ENCODE data around the gene WDR17. TPM values are rescaled to one million over a fixed set of nuclear protein-coding genes. Genes with fewer than 3 reads are reported as not detected.

Gene WDR17
- total and polyA plus RNA-seq, 2 of the 8 experiments (the other 6 are each of a cell fraction or from before 2014, with no cell fraction given), result 1.4 to 3.3 TPM

DNA sequence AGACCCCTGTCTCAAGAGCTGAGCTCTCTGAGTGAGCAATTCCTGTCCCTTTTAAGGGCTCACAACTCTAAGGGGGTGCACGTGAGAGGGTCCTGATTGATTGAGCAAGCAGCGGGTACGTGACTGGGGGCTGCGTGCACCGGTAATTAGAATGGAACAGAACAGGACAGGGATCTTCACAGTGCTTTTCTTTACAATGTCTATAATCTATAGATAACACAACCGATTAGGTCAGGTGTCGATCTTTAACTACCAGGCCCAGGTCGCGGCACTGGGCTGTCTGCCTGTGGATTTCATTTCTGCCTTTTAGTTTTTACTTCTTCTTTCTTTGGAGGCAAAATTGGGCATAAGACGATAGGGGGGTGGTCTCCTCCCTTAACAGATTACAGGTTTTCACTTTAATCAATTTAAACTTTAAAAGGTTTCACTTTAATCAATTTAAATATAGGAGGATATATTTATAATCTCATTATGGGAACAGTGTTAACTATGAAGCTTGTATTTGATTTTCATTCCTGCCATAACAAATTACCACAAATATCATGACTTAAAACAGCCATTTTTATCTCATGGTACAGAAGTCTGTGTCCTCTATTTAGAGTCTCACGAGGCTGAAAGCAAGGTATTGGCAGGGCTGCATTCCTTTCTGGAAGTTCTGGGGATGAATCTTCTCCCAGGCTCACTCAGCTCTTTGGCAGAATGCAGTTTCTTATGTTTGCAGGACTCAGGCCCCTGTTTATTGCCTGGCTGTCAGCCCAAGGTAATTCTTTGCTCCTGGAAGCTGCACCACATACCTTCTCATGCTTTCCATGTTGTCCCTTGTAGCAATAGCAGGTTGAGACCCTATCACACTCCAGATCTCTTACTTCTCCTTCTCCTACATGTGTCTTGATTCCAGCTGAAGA lies 124.5 kb downstream of the WDR17 start:
- Histone ChIP-seq H2BK20ac (ENCODE audit: low read length) (no peak overlapping the region), H3K79me2 (ENCODE audit: control insufficient read depth in 1 of 2, insufficient read depth in 2 of 2, low read length in 2 of 2) (no peaks in the 10 kb centered on the region), H3K27me3 (replicated peaks in 1 of 4; ENCODE audit: control insufficient read depth in 3 of 4, extremely low read depth in 1 of 4, insufficient read depth in 3 of 4, low read length in 3 of 4) (no peaks in the 10 kb centered on the region), H2BK12ac (ENCODE audit: low read depth, low read length) (no peak overlapping the region), H2BK15ac (ENCODE audit: low read length) (no peak overlapping the region), H3K18ac (ENCODE audit: extremely low read depth, low read length) (no peak overlapping the region), H2BK120ac (replicated peaks; ENCODE audit: low read depth, low read length) (no peak overlapping the region), H3K4me3 (ENCODE audit: extremely low read depth in 1 of 4, insufficient read depth in 2 of 4, low read depth in 3 of 4, low read length in 4 of 4) (no peak overlapping the region), H3K4me2 (ENCODE audit: insufficient read depth in 1 of 2, low read depth in 2 of 2, low read length in 2 of 2) (no peak overlapping the region), H3K14ac (ENCODE audit: insufficient read length) (no peak overlapping the region), H3K4me1 (replicated peaks in 1 of 4; ENCODE audit: control insufficient read depth in 3 of 4, insufficient read depth in 4 of 4, low read length in 3 of 4) (peaks cover 3 to 16% (median 7%) of the 10 kb centered on the region in 4 experiments; a peak in 6 of 7 replicates), H4K20me1 (replicated peaks in 1 of 2; ENCODE audit: control insufficient read depth in 1 of 2, insufficient read depth in 2 of 2, low read length in 2 of 2) (no peaks in the 10 kb centered on the region), H3K9ac (replicated peaks in 1 of 4; ENCODE audit: extremely low read depth in 1 of 4, low read depth in 3 of 4, low read length in 3 of 4) (no peak overlapping the region), H3K4ac (replicated peaks; ENCODE audit: insufficient read length, low read depth, low read length) (no peak overlapping the region), H2BK5ac (ENCODE audit: low read depth, low read length) (no peak overlapping the region), H2AFZ (ENCODE audit: low read length) (0 out of 2 replicates have a peak overlapping the region, but pooled peaks have one; percentile 9), H3K79me1 (ENCODE audit: low read depth, low read length) (no peaks in the 10 kb centered on the region), H4K8ac (ENCODE audit: extremely low read depth, insufficient read depth, low read length) (no peak overlapping the region), H3K9me3 (ENCODE audit: insufficient read depth in 2 of 2, low read depth in 1 of 2, low read length in 1 of 2) (no peaks in the 10 kb centered on the region), H2AK5ac (ENCODE audit: low read depth, low read length) (no peak overlapping the region), H4K91ac (replicated peaks; ENCODE audit: insufficient read length, low read length) (no peak overlapping the region), H3K36me3 (ENCODE audit: control insufficient read depth in 2 of 4, insufficient read depth in 4 of 4, low read length in 3 of 4) (no peaks in the 10 kb centered on the region), H3K27ac (ENCODE audit: low read depth, low read length) (no peak overlapping the region), H3K23ac (ENCODE audit: insufficient read length) (no peak overlapping the region), H4K5ac (ENCODE audit: insufficient read length, low read depth, low read length) (no peak overlapping the region), H3K56ac (replicated peaks; ENCODE audit: insufficient read length, low read depth, low read length) (no peak overlapping the region), H3K23me2 (ENCODE audit: low read depth, low read length) (peaks cover under 1% of the 10 kb centered on the region; the same call in 1 of the 2 replicates)
- CTCF ChIA-PET (ENCODE audit: partially characterized antibody), result interaction anchor here (1.6 kb wide), 1 partner anchor 39 kb away, joined by 3 read pairs; no protein-coding TSS in a partner anchor
- POLR2A ChIA-PET (ENCODE audit: partially characterized antibody), result no interaction called here
- DNase-seq (ENCODE audit: low read depth in 1 of 2, low spot score in 2 of 2) (no peak), FAIRE-seq (no peak)
- 88% methylated on average over 11 of the region's 11 CpGs; no CpG with 5 or more reads in 1 of the 2 experiments for WGBS, 2 experiments (ENCODE audit: extremely low coverage in 1 of 2, insufficient coverage in 1 of 2, insufficient read length in 1 of 2, insufficient replicate concordance in 2 of 2, low coverage in 1 of 2, low lambda C conversion rate in 2 of 2, missing lambda C conversion rate in 1 of 2)
- TF ChIP-seq SUZ12 (IDR thresholded peaks at IDR 0.05; ENCODE audit: low read length) (no peak), MAFK (IDR thresholded peaks at IDR 0.05; ENCODE audit: low read depth, low read length) (no peak)
